Urinary bladder (tissue), 4 donors: ENCODE measurements around the gene CATSPERZ. TPM values are rescaled to one million over a fixed set of nuclear protein-coding genes. Genes with fewer than 3 reads are reported as not detected.
A peak's percentile ranks its signal among the peaks of the same experiment; 100 is the strongest.
"Not testable (repeated sequence)": the region's sequence is repeated elsewhere in the genome, so short reads cannot be mapped to it uniquely, and the experiment has no call there.

Source experiments
- DNase-seq: peaks from one replicate; pipeline ENCODE4 v3.0.0-alpha.2; 2015; ENCODE audit errors: extremely low spot score
- H3K27ac ChIP-seq: one replicate; pipeline ENCODE4 v1.5.1; 2013; ENCODE audit warnings: low read depth, mild to moderate bottlenecking, moderate library complexity
- H3K36me3 ChIP-seq: one replicate; pipeline ENCODE4 v1.6.1; 2013; ENCODE audit warnings: mild to moderate bottlenecking, moderate library complexity; ENCODE audit not compliant: insufficient read depth
- H3K4me1 ChIP-seq: one replicate; pipeline ENCODE4 v1.6.1; 2013; ENCODE audit warnings: mild to moderate bottlenecking, moderate library complexity; ENCODE audit not compliant: insufficient read depth
- H3K4me3 ChIP-seq: one replicate; pipeline ENCODE4 v1.5.1; 2013; ENCODE audit warnings: low read depth, low read length
- WGBS: extraction: QIAGEN DNeasy Blood & Tissue Kit; methylation state at CpG from one replicate; pipeline ENCODE4 v1.1.7; 2013; 5-methylcytosine and 5-hydroxymethylcytosine counted together
- polyA plus RNA-seq: library from polyadenylated mRNA; stranded (reverse); fragments of 200-250 nt; gene quantifications from one replicate; pipeline ENCODE4 v1.2.3, GENCODE V29; 2013
- total RNA-seq: library from RNA; depleted of rRNA; stranded (reverse); fragments of >200 nt; gene quantifications from one replicate; pipeline ENCODE4 v1.2.3, GENCODE V29; 2014
- donor health status: healthy with polysubstance abuse.
- donor health status: healthy.

The CATSPERZ gene
- total and polyA plus RNA-seq, 2 donors, result 0.29 TPM; not detected in 1

- Histone ChIP-seq H3K4me3 (no peak overlapping the region), H3K36me3 (no peaks in the 10 kb centered on the region), H3K27ac (no peak overlapping the region), H3K4me1 (peaks cover 5% of the 10 kb centered on the region)
- DNase-seq, result no peak
- 16% methylated on average over 34 of the region's 34 CpGs for WGBS
Observed at GRCh38 chr11:64296830-64297698, 3.1 kb upstream of the CATSPERZ start.

- Histone ChIP-seq H3K27ac (no peak overlapping the region), H3K36me3 (no peaks in the 10 kb centered on the region), H3K4me1 (peaks cover 3% of the 10 kb centered on the region), H3K4me3 (no peak overlapping the region)
- WGBS, result 49% methylated on average over 18 of the region's 18 CpGs
- no peak for DNase-seq
Observed at GRCh38 chr11:64297699-64298358, 2.3 kb upstream of the CATSPERZ start.

GRCh38 chr11:64298966-64299846 lies 952 bp upstream of the CATSPERZ start:
- WGBS, result 4% methylated on average over 60 of the region's 60 CpGs
- peaks cover 3% of the 10 kb centered on the region for H3K4me1 ChIP-seq
- no peak overlapping the region for H3K27ac ChIP-seq
- peak overlapping the region; percentile 24 for H3K4me3 ChIP-seq
- DNase-seq, result no peak
- H3K36me3 ChIP-seq, result no peaks in the 10 kb centered on the region

- Histone ChIP-seq H3K4me3 (no peak overlapping the region), H3K27ac (no peak overlapping the region), H3K4me1 (peaks cover 3% of the 10 kb centered on the region), H3K36me3 (no peaks in the 10 kb centered on the region)
- 81% methylated on average over 13 of the region's 13 CpGs for WGBS
- DNase-seq, result no peak
Observed at GRCh38 chr11:64303109-64304031, 3.2 kb downstream of the CATSPERZ start.

- Histone ChIP-seq H3K27ac (no peak overlapping the region), H3K4me1 (peaks cover 3% of the 10 kb centered on the region), H3K4me3 (no peak overlapping the region), H3K36me3 (no peaks in the 10 kb centered on the region)
- no peak for DNase-seq
- WGBS, result 57% methylated on average over 5 of the region's 5 CpGs
Observed at GRCh38 chr11:64304032-64304315, 3.8 kb downstream of the CATSPERZ start.

GRCh38 chr11:64304316-64305072 lies 4.3 kb downstream of the CATSPERZ start:
- WGBS, result under 1% methylated on average over 46 of the region's 46 CpGs
- Histone ChIP-seq H3K27ac (peak overlapping the region; percentile 85), H3K4me3 (peak overlapping the region; percentile 37), H3K36me3 (no peaks in the 10 kb centered on the region), H3K4me1 (no peaks in the 10 kb centered on the region)
- DNase-seq, result peak; percentile 71

GRCh38 chr11:64305075-64305690 lies 5.0 kb downstream of the CATSPERZ start, which contains the start of gene ESRRA:
ESRRA (plus strand) TSS chr11:64305524; CDS start chr11:64307180, 1,656 bp downstream.
- DNase-seq, result peak; percentile 92
- Histone ChIP-seq H3K27ac (peak within 1 kb of the TSS; percentile 85), H3K4me3 (peak within 1 kb of the TSS; percentile 73), H3K4me1 (no peaks in the 10 kb centered on the region), H3K36me3 (no peaks in the 10 kb centered on the region)
- under 1% methylated on average over 81 of the region's 81 CpGs for WGBS

- Histone ChIP-seq H3K27ac (peak overlapping the region; percentile 70), H3K36me3 (no peaks in the 10 kb centered on the region), H3K4me3 (peak overlapping the region; percentile 73), H3K4me1 (no peaks in the 10 kb centered on the region)
- WGBS, result 2% methylated on average over 71 of the region's 71 CpGs
- no peak for DNase-seq
Observed at GRCh38 chr11:64305691-64306562, 5.8 kb downstream of the CATSPERZ start.

- Histone ChIP-seq H3K4me3 (peak overlapping the region; percentile 73), H3K4me1 (no peaks in the 10 kb centered on the region), H3K36me3 (no peaks in the 10 kb centered on the region), H3K27ac (no peak overlapping the region)
- 31% methylated on average over 9 of the region's 9 CpGs for WGBS
- no peak for DNase-seq
Observed at GRCh38 chr11:64306563-64306875, 6.4 kb downstream of the CATSPERZ start.

- no peaks in the 10 kb centered on the region for H3K36me3 ChIP-seq
- H3K4me3 ChIP-seq, result peak overlapping the region; percentile 73
- 81% methylated on average over 15 of the region's 15 CpGs for WGBS
- H3K27ac ChIP-seq, result no peak overlapping the region
- H3K4me1 ChIP-seq, result no peaks in the 10 kb centered on the region
- DNase-seq, result no peak
Observed at GRCh38 chr11:64306876-64307622, 6.9 kb downstream of the CATSPERZ start.

- DNase-seq, H3K36me3 ChIP-seq, H3K27ac ChIP-seq, H3K4me3 ChIP-seq, H3K4me1 ChIP-seq: not testable (repeated sequence)
- WGBS, result 96% methylated on average over 5 of the region's 5 CpGs
Observed at GRCh38 chr11:64307795-64308194, 7.6 kb downstream of the CATSPERZ start.
